GM12872 (cell line): Measurements from ENCODE around the gene AIRE.

ENCODE experiments used
- CTCF ChIP-seq: IDR thresholded peaks from 3 replicates; pipeline ENCODE4 v1.5.1; 2011; ENCODE audit warnings: low read depth, mild to moderate bottlenecking, low read length, moderate library complexity; ENCODE audit not compliant: insufficient read depth

The AIRE gene

GRCh38 chr21:44324106-44324853, 38.6 kb downstream of the AIRE start:
- no peak for TF ChIP-seq CTCF

GRCh38 chr21:44324854-44325107, 39.1 kb downstream of the AIRE start:
- no peak for TF ChIP-seq CTCF

GRCh38 chr21:44325386-44326271, 40.0 kb downstream of the AIRE start:
- no peak for TF ChIP-seq CTCF

- no peak for TF ChIP-seq CTCF
These were observed 40.6 kb downstream of the AIRE start for GRCh38 chr21:44326272-44326647.

GRCh38 chr21:44326716-44327602, 41.3 kb downstream of the AIRE start:
- TF ChIP-seq CTCF, result no peak

- no peak for TF ChIP-seq CTCF
These were observed 41.9 kb downstream of the AIRE start for GRCh38 chr21:44327603-44327974.
